NCI-H1694 treated with DMSO at 0.1 percent for 48 hours (cell line): ENCODE data around the gene SAC3D1.

Experiments used
- DNase-seq: peaks from one replicate; lab custom pipeline; 2025; lab: John Stamatoyannopoulos, UW

The SAC3D1 gene

DNA sequence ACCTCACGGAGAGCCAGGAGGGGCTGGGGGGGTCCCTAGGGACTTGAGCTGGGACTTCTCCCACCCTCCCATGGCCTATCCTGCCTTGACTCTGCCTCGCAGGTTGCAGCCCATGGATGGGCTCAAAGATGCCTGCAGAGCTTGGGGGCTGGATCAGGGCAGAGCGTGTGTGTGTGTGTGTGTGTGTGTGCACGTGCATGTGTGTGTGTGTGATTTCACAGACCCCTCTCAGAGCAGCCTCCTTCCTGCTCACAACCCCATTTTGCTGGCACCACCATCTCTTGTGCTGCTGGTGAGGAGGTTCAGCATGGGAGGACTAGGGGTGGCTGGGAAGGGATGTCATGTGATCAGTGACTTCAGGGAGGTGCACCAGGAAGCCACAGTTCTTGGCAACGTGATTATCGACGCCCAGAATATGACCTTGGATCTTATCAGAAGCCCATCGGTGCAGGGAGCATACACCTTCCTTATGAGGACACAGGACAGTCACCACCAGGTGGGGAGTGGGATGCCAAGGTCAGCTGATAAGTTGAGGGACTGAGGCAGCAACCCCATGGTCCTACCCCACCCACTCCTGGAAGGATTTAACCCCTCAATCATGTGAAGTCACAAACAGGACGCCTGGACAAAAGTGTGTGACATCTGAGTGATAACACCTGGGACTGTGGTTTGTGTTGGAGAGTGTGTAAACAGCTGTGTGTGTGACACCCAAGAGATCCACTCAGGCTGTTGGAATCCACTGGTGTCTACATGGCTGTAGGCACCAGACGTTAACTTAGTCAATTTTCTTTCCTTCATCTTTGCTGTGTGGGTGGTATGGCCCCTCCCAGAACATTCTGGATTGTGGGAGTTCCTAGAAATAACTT lies 19.2 kb downstream of the SAC3D1 start:
- DNase-seq = no peak

DNA sequence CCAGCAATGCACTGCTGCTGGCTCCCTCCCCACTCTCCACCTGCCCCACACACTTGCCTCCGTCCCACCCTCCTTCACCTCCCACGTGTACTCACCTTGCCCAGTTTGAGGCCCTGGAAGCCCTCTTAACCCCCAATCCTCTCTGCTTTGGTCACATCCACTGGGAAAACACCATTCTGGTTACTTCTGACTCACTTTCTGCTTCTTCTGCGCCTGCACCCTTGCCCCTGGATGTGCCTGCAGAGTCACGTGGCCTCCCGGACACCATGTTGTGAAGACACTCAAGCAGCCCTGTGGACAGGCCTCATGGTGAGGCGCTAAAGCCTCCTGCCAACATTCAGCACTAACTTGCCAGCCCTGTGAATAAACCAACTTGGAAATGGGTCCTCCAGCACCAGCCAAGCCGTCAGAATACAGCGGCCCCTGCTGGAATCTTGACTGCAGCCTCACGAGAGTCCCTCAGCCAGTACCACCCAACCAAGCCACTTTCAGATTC lies 20.0 kb downstream of the SAC3D1 start:
- no peak for DNase-seq

DNA sequence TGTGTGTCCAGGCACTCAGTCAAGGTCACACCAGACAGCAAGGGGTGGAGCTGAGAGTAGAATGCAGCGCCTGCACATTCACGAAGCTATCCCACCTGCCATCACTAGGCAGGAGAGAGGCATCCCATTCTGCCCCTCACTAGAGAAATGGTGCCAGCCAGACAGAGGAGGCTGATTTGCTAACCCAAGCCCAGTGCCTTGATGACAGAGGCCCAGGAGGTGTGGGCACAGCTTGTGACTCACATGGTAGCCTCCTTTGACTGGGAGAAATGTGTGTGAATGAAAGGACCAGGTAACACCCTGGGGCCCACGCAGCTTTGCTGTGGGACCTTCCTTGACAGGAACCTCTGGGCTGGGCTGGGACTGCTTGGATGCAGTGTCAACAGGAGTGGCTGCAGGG lies 22.5 kb downstream of the SAC3D1 start:
- DNase-seq = no peak

DNA sequence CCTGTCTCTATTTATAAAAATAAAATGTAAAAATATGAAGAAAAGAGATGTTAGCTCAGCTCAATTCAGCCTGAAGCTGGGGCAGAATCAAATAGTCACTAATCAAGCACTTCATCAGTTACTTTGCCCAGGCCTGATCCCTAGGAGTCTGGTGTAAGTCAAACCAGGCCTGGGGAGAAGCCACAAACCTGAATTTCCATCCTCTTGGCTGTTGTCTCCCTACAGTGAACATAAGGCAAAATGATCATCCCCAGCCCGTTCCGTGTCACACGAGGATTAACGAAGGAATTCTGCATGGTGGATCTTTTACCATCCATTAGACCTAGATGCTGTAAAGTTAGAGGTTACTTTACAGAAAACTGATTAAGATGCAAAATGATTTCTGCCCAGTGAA lies 23.8 kb downstream of the SAC3D1 start:
- no peak for DNase-seq

DNA sequence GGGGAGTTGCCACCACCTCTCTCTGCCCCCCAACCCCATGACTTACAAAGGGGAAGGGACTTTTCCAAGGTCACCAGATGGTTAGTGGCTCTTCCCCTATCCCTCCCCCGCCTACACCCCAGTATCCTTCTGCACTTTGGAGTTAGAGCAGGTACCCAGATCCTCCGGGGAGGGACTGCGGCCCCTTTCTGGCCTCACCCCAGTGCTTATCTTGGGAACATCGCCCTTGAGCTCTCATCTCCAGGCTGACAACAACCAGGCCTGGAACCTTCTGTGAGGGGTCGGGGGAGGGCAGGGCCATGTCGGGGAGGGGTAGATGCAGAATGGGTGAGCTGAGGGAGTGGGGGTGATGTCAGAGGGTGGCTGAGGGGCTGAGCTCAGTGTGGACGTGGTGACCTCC lies 24.8 kb downstream of the SAC3D1 start:
- no peak for DNase-seq

DNA sequence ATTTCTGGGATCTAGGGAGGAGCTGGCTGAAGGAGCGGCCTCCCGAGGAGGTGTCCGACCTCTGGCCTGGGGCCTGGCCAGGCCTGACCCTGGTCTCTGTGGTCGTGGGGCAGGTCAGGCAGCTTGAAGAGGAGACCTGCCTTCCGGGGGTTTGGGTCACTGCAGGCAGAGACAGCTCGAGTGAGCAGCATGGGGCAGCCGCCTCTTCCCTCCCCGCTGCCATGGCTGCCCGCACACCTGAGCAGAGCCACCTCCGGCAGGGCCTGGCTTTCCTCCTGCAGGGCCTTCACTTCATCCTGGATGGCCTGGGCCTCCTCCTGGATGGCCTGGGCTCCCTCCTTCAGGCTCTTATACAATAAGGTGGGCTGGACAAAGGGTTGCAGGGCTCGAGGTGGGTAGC lies 25.3 kb downstream of the SAC3D1 start:
- DNase-seq = no peak

DNA sequence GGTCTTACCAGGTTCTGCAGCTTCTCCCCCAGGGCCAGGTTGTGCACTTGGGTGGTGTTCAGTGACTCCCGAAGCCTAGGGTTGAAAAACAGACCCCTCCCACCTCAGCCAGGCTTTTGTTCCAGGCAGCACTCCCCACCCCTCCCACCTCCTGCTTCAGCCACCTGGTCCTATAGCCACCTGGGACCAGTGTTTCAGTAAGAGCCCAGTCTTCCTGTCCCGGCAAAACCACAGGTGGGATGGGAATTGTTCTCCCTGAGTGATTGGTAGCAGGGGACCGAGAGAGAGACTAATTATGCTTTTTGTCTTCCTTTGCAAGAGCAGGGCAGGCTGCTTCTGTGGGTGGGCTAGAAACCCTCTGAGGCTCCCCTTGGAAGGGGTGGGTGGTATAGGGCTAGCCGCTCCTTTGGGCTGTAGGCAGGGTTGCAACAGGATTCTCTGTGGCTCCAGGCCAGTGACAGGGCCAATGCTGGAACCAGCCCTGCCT lies 25.8 kb downstream of the SAC3D1 start:
- no peak for DNase-seq

DNA sequence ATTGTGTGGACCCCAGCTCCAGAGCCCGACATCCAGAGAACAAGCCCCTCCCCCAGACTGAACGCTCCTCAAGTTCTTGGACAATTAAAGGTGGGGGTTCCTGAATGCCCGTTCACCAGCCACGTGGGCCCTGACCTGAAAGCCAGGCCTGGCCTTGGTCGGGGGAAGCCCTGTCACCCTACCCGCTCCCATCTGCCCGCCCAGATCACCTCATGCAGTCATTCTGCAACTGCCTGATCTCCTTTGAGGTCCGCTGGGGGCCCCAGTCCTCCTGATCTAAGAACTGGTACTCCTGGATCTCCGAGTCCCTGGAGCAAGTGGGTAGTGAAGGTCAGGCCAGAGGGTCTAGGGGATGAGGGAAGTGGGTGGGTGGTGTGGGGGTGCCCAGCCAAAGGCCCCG lies 26.4 kb downstream of the SAC3D1 start:
- DNase-seq = no peak

DNA sequence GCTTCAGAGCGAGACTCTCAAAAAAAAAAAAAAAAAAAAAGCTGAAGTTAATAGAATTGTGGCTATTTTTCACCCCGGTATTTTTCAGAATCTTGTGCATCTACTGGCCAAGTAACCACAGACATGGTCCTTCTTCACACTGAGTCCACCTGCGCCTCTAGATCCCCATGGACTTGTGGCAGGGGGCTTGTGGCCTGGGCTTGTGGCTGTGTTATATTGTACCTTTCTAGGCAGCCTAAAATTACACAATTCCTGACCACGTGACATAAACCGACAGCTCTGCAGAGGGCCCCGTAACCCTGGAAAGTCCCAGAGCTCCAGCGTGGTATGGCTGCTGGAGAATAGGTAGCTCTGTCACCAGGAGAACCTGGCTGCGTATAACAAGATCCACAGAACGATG lies 28.2 kb downstream of the SAC3D1 start:
- DNase-seq = no peak

DNA sequence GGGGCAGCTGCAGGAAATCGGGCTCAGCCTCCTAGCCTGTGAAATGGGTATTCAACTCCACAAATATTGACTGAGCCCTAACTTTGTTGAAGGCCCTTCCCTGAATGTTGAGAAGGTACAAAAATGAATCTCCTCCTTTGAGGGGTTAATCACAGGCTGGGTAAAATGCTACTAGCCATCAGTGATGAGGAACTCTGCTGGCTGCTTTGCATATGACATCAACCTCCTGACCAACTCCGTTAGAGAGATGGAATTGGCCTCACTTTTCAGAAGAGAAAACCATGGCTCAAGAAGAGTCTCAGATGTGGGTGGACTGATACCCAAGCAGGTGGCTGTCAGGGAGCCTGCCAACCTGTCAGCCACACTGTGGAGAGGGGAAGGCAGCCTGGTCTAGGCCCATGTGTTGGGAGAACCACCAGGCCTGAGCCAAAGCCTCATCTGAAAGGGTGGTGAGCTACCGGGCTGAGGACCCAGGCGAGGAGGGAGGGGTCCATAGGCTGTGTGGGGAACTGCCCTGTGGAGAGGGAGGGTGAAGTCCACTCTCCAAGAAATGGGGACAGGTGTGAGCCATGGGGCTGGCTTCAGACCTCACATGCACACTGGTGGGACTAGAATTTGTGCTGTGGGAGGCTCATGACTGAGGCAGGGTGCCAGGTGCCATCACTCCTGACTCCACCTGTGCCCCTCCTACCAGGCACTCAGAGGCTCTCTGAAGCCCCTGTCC lies 31.1 kb downstream of the SAC3D1 start:
- DNase-seq = no peak

DNA sequence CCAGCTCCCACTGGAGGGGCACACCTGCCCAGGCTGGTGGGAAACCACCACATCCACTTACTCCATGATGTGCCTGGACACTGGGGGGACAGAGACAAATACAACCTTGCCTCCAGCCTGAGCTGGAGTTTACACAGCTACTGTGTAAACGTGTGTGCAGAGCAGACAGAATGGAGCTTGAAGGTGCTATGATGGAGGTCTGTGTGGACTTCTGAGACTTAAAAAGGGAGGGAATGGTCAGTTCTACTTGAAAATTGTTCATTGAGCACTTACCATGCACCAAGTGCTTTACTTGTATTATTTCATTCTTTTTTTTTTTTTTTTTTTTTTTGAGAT lies 31.6 kb downstream of the SAC3D1 start:
- no peak for DNase-seq

DNA sequence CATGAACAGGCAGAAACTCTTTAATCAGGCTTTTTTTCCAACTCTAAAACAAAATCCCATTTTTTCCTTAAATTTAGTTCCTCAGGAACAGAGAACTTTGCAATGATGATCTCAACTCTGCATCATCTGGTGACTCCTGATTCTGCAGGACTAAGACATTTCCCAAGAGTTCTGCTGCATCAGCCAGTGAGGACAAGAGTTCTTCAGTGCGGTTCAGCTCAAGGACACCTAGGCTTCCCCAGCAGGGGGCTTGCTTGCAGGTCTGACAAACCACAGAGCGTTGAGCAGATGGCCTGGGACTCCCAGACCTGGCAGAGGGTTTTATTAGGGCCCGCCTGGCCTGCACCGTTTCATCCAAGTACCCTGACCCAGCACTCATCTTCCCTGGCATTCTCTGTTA lies 36.4 kb downstream of the SAC3D1 start:
- DNase-seq = peak; percentile 7

DNA sequence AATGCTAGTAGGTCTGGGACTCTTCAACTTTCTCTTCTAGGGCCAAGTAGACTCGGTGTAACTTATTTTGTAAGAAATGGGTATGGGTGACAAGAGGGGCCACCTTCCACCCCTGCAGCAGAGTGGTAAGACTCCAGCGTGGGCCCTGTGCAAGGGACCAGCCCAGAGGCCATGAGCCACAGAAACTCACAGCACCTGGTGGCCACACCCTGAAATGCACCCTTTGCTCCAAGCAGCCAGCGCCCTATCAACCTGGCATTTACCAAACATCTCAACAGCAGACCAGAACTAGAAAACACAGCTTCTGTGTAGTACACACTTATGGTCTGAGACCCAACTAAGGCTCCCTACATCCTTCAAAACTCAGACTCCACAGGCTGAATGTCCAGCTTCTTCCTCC lies 37.1 kb downstream of the SAC3D1 start:
- peak; percentile 34 for DNase-seq

DNA sequence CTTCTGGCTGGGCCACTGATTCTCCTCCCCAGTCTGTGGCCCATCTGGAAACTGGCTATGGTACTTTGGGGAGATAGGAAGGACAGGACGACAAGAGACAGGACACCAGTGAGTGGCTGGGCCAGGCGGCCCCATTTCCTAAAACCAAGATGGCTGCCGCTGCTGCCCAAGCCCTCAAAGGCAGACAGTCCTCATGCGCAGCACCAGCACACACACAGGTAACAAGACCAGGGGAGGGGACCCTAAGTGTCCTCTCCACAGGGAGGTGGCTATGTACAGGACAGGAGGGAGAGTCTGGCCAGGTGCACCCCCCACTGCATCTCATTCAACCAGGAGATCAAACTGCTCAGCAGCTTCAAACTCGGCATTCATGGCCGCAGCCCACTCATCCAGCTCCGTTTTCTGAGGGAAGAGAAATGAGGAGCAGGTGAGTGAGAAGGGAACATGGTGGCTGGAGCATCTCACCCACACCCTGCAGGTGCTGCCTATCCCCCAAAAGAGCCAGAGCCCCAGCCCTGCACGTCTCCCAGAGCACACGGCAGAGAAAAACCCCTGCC lies 37.9 kb downstream of the SAC3D1 start:
- no peak for DNase-seq

DNA sequence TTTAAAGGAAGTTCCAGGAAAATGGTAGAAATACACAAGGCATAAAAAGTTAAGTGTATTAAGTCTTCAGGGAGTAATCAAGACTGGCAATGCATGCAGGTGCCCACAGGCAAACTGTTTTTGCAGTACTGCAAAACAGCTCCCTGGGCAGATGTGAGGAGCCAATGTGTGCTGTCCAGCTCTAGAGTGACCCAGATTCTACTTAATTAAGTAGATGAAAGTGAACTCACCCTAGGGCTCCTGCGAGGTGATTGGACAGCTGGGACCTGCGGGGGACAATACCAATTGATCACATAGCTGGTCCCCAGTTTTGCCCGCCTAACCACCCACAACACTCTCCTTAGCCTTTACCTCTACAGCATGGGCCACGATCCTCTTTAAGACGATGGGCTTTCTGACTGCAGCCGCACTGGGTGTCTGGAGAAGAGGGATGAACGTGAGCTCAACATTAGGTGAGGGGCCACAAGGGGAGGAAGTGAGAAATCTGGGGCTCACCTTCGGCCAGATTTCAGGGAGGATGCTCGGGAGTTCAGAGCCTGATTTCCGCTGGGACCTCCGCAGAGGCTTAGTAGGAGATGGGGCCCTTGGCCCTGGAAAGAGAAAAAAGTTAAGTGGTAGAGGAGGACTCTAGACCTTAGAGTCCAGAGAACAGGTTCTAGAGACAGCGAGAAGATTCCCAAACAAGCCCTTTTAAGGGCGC lies 42.3 kb downstream of the SAC3D1 start:
- no peak for DNase-seq

DNA sequence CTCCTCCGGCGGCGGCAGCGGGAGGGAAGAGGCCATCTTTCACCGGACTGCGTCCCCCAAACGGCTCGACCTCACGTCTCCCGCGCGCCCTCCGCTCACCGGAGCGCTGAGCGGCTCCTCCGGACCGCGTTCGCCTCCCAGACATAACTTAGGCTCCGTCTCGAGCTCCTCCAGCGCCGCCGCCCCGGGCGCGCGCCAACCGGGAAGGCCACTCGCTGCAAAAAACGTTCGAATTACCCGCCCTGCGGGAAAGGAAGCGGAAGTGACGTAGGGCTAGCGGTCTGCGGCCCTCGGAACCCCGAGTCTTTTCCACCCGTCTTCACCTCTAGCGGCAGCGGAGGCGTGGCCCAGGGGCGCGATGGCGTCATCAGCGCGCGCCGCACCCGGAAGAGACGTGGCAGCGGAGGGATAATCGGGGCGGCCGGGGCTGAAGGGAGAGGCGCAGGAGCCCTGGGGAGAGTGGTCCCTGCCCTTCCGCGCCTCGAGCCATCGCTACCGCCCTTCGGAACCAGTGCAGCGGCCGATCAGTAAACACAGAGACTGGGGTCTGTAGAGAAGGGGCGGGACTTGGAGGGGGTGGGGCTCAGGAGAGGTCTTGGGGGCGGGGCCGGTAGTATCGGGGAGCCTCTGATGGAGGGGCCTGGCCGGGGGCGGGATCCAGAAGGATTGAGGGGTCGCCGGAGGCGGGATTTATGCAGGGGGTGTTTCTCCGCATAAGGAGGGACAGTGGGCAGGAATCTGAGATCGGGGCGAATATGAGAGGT lies 43.0 kb downstream of the SAC3D1 start, which contains the start of the genes CDCA5 and ZFPL1:
Gene CDCA5 (minus strand): TSS at position 207 of the 764 bp plus-strand sequence. CDS start 62 bp downstream, at position 145.
Gene ZFPL1 (plus strand): TSS at position 389 of the 764 bp plus-strand sequence. CDS start 477 bp downstream, outside the sequence.
- peak; percentile 84 for DNase-seq

DNA sequence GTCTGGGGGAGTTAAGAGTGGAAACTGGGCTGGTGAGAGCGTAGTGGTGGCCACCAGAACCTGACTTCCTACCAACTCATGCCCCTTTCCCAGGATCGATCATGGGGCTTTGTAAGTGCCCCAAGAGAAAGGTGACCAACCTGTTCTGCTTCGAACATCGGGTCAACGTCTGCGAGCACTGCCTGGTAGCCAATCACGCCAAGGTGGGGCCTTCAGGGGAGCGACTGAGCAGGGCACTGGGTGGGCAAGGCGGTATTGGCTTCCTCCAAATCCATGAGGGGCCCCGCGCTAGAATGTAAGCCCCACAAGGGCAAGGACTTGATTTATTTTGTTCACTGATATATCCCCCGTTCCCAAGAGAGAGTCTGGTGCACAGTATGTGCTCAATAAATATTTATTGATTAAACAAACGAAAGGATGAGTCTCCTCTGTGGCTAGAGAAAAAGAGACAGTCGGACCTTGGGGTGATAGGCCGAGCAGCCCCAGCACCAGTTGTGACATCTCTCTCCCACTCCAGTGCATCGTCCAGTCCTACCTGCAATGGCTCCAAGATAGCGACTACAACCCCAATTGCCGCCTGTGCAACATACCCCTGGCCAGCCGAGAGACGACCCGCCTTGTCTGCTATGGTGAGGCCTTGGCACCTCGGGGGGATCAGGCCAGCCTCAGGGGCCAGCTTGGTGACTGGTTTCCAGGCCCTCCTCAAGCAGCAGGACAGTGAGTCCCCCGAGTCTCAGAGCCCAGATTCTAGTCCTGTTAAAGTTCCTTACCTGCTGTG lies 43.8 kb downstream of the SAC3D1 start:
- DNase-seq = no peak

DNA sequence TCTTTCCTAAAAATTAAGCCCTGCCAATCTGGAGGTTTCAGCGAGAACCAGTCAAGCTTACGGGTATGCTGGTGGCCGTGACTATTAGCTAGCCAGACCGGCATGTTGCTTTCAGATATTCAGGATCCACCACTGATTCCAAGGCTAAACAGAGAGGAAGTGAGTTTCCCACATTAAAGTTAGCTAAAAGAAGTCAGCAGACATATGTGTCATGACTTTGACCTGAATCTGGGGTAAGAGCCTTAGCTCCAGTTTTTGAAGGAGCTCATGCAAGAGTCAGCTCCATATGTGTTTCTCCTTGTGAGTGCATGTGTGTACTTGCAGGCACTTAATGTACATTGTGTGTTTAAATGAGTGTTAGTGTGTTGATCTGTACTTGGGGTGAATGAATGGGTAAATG lies 44.4 kb downstream of the SAC3D1 start:
- no peak for DNase-seq

DNA sequence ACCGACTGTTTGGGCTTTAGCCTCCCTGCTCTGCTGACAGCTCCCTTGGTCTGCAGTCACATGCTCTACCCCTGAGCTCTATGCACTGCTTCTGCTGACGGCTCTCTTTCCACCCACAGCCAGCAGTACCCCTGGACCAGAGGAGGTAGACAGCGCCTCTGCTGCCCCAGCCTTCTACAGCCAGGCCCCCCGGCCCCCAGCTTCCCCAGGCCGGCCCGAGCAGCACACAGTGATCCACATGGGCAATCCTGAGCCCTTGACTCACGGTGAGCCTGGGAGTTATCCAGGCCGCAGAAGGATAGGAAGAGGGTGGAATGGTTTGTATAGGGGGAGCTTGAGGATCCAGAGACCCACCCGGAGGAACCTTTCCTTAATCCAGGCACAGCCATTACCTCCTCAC lies 45.8 kb downstream of the SAC3D1 start:
- no peak for DNase-seq

DNA sequence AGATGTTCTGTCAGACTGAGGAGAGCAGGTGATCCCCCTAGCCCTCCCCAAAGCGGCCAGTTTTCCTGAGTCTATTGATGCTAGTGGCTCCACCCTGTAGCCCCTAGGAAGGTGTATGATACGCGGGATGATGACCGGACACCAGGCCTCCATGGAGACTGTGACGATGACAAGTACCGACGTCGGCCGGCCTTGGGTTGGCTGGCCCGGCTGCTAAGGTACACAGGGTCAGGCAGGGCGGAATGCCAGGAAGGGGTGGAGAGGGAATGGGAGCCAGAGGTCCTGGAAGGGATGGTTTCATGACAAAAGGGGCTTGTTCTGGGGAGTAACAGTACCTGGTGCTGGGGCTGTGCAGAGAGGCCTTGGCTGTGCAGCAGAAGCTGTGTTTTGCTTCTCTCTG lies 46.2 kb downstream of the SAC3D1 start:
- no peak for DNase-seq

DNA sequence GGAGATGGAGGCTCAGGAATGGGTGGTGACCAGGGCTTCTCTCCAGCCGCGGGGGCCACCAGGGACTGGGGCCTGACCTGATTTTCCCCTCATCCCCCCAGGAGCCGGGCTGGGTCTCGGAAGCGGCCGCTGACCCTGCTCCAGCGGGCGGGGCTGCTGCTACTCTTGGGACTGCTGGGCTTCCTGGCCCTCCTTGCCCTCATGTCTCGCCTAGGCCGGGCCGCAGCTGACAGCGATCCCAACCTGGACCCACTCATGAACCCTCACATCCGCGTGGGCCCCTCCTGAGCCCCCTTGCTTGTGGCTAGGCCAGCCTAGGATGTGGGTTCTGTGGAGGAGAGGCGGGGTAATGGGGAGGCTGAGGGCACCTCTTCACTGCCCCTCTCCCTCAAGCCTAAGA lies 46.8 kb downstream of the SAC3D1 start:
- no peak for DNase-seq
